Measurements from ENCODE around the gene MFAP3L. TPM values are rescaled to one million over a fixed set of nuclear protein-coding genes. Genes with fewer than 3 reads are reported as not detected.
"Not testable (repeated sequence)": the region's sequence is repeated elsewhere in the genome, so short reads cannot be mapped to it uniquely, and the experiment has no call there.

MFAP3L gene
- total RNA-seq, 5 donors from 2014 or later (not counting 1 experiment from before 2014, with no cell fraction given): 0.75 to 1.7 (median 0.90) TPM

DNA sequence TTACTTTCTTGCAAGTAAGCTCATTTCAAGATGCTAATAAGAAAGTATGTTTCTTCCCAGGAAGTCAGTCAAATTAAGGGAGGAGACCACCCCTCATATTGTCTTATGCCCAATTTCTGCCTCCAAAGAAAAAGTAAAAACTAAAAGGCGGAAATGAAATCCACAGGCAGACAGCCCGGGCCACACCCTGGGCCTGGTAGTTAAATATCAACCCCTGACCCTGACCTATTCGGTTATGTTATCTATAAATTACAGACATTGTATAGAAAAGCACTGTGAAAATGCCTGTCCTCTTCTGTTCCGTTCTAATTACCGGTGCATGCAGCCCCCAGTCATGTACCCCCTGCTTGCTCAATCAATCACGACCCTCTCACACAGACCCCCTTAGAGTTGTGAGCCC lies 82.6 kb downstream of the MFAP3L start:
- ATAC-seq (replicated peaks in 1 of 4); H3K9me3 Mint-ChIP-seq; POLR2A ChIA-PET; H3K36me3 ChIP-seq (ENCODE audit: control insufficient read depth in 2 of 2, extremely low read depth in 1 of 2, insufficient read depth in 1 of 2, low read length in 1 of 2); H3K27me3 Mint-ChIP-seq; H3K4me3 ChIP-seq (ENCODE audit: control insufficient read depth in 1 of 2, extremely low read depth in 1 of 2, low read length in 1 of 2); H3K4me1 ChIP-seq (ENCODE audit: control insufficient read depth in 1 of 2, extremely low read depth in 1 of 2, insufficient read depth in 2 of 2, low read length in 2 of 2); H3K27ac Mint-ChIP-seq; CTCF ChIA-PET; H3K27ac ChIP-seq (ENCODE audit: low read length); H3K27me3 ChIP-seq (replicated peaks in 1 of 2; ENCODE audit: control insufficient read depth in 2 of 2, extremely low read depth in 1 of 2, insufficient read depth in 2 of 2, low read length in 1 of 2); H3K4me3 Mint-ChIP-seq; H3K4me1 Mint-ChIP-seq; H3K36me3 Mint-ChIP-seq; DNase-seq; H3K9me3 ChIP-seq: not testable (repeated sequence)
- no CpG with 5 or more reads among the region's 6 CpGs for WGBS (ENCODE audit: insufficient coverage)

DNA sequence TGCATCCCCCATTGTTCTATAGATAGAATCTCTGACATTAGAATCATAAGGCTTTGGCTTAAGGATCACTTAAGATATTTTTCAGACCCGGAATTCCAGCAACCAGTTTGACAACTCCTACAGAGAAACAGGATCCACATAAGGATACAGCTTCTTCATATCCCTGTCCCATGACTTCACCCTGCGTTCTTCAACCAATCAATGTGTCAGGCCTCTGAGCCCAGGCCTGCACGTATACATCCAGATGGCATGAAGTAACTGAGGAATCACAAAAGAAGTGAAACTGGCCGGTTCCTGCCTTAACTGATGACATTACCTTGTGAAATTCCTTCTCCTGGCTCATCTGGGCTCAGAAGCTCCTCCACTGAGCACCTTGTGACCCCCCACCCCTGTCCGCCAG lies 85.1 kb downstream of the MFAP3L start:
- Histone ChIP-seq H3K4me3 (ENCODE audit: control insufficient read depth in 1 of 2, extremely low read depth in 1 of 2, low read length in 1 of 2) (no peak overlapping the region), H3K36me3 (ENCODE audit: control insufficient read depth in 2 of 2, extremely low read depth in 1 of 2, insufficient read depth in 1 of 2, low read length in 1 of 2) (no peaks in the 10 kb centered on the region), H3K27ac (ENCODE audit: low read length) (no peak overlapping the region), H3K27me3 (replicated peaks in 1 of 2; ENCODE audit: control insufficient read depth in 2 of 2, extremely low read depth in 1 of 2, insufficient read depth in 2 of 2, low read length in 1 of 2) (no peaks in the 10 kb centered on the region), H3K4me1 (ENCODE audit: control insufficient read depth in 1 of 2, extremely low read depth in 1 of 2, insufficient read depth in 2 of 2, low read length in 2 of 2) (no peaks in the 10 kb centered on the region), H3K9me3 (no peaks in the 10 kb centered on the region)
- 92% methylated on average over 5 of the region's 5 CpGs for WGBS (ENCODE audit: insufficient coverage)
- no peaks in the 10 kb centered on the region for H3K36me3 Mint-ChIP-seq
- DNase-seq: no peak
- ATAC-seq (replicated peaks in 1 of 4): no peak
- H3K4me1 Mint-ChIP-seq: no peaks in the 10 kb centered on the region
- ChIA-PET CTCF (no interaction called here), POLR2A (no interaction called here)
- no peaks in the 10 kb centered on the region for H3K9me3 Mint-ChIP-seq
- H3K27ac Mint-ChIP-seq: no peak overlapping the region
- H3K27me3 Mint-ChIP-seq: peaks cover 0 to 2% of the 10 kb centered on the region in 2 donors
- no peak overlapping the region for H3K4me3 Mint-ChIP-seq

DNA sequence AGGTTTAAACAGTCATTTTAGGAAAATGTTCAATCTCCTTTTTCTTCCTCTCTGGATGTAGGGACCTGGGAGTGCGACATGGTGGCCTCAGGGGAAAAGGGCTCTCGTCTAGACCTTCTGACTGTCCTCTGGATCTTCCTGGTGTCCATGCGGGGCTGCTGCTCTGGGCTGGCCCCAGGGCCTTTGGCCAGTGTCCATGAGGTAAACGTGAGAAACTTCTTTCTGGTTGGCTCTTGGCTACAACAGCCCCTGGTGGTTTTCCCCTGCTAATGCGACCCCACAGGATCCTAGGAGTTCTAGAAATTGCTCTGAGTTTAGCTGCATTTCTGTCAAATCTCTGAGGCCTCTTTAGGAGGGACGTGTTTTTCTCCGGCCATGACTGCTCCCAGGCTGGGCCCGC lies 85.7 kb downstream of the MFAP3L start:
- Histone ChIP-seq H3K4me1 (ENCODE audit: control insufficient read depth in 1 of 2, extremely low read depth in 1 of 2, insufficient read depth in 2 of 2, low read length in 2 of 2) (no peaks in the 10 kb centered on the region), H3K9me3 (no peaks in the 10 kb centered on the region), H3K36me3 (ENCODE audit: control insufficient read depth in 2 of 2, extremely low read depth in 1 of 2, insufficient read depth in 1 of 2, low read length in 1 of 2) (no peaks in the 10 kb centered on the region), H3K27ac (ENCODE audit: low read length) (no peak overlapping the region), H3K4me3 (ENCODE audit: control insufficient read depth in 1 of 2, extremely low read depth in 1 of 2, low read length in 1 of 2) (no peak overlapping the region), H3K27me3 (replicated peaks in 1 of 2; ENCODE audit: control insufficient read depth in 2 of 2, extremely low read depth in 1 of 2, insufficient read depth in 2 of 2, low read length in 1 of 2) (no peaks in the 10 kb centered on the region)
- Mint-ChIP-seq H3K9me3 (no peaks in the 10 kb centered on the region), H3K27ac (no peak overlapping the region), H3K36me3 (no peaks in the 10 kb centered on the region), H3K4me1 (no peaks in the 10 kb centered on the region), H3K27me3 (peaks cover 0 to 2% of the 10 kb centered on the region in 2 donors), H3K4me3 (no peak overlapping the region)
- no peak for DNase-seq
- 80% methylated on average over 4 of the region's 8 CpGs for WGBS (ENCODE audit: insufficient coverage)
- CTCF ChIA-PET: no interaction called here
- ATAC-seq (replicated peaks in 1 of 4): no peak
- POLR2A ChIA-PET: no interaction called here

Other genes with a start within 250 kb of the MFAP3L start
- gene AADAT, start 63.6 kb upstream of the MFAP3L start, total RNA-seq: not detected